Smooth muscle cell (in vitro differentiated cells): ENCODE measurements around the gene JCAD. TPM values are rescaled to one million over a fixed set of nuclear protein-coding genes. Genes with fewer than 3 reads are reported as not detected.

Experiments
- DNase-seq: peaks from one replicate; lab custom pipeline; 2025; ENCODE audit not compliant: unreplicated experiment; lab: John Stamatoyannopoulos, UW
- H2AFZ ChIP-seq: fragments of 200-600 bp; sonication (generic); 2 replicates; pipeline ENCODE4 v1.6.0; 2016; ENCODE audit warnings: antibody characterized with exemption, low read depth, mild to moderate bottlenecking
- H3F3A ChIP-seq: fragments of 200-600 bp; sonication (generic); 2 replicates; pipeline ENCODE4 v1.6.0; 2017; ENCODE audit warnings: antibody characterized with exemption, low read depth
- H3K27ac ChIP-seq: fragments of 200-600 bp; sonication (generic); 2 replicates; pipeline ENCODE4 v1.5.1; 2016; ENCODE audit warnings: low read depth, mild to moderate bottlenecking
- H3K27me3 ChIP-seq: fragments of 200-600 bp; sonication (generic); 2 replicates; pipeline ENCODE4 v1.6.1; 2016; ENCODE audit warnings: low read depth, mild to moderate bottlenecking
- H3K36me3 ChIP-seq: fragments of 200-600 bp; sonication (generic); 2 replicates; pipeline ENCODE4 v1.5.1; 2016; ENCODE audit warnings: low read depth
- H3K4me1 ChIP-seq: fragments of 200-600 bp; sonication (generic); 2 replicates; pipeline ENCODE4 v1.5.1; 2016; ENCODE audit warnings: low read depth
- H3K4me2 ChIP-seq: fragments of 200-600 bp; sonication (generic); 2 replicates; pipeline ENCODE4 v1.6.0; 2016; ENCODE audit warnings: mild to moderate bottlenecking
- H3K4me3 ChIP-seq: fragments of 200-600 bp; sonication (generic); 2 replicates; pipeline ENCODE4 v1.5.1; 2016; ENCODE audit warnings: mild to moderate bottlenecking
- H3K79me2 ChIP-seq: fragments of 200-600 bp; sonication (generic); 2 replicates; pipeline ENCODE4 v1.6.0; 2016; ENCODE audit warnings: low read depth, mild to moderate bottlenecking
- H3K9ac ChIP-seq: fragments of 200-600 bp; sonication (generic); 2 replicates; pipeline ENCODE4 v1.6.0; 2016; ENCODE audit warnings: low read depth
- H3K9me3 ChIP-seq: fragments of 200-600 bp; sonication (generic); replicated peaks from 2 replicates; pipeline ENCODE4 v1.5.1; 2016; ENCODE audit warnings: low read depth
- H4K20me1 ChIP-seq: fragments of 200-600 bp; sonication (generic); 2 replicates; pipeline ENCODE4 v1.6.0; 2016; ENCODE audit warnings: low read depth
- WGBS: methylation state at CpG from one replicate; pipeline ENCODE4 v1.1.7; 2016; ENCODE audit warnings: low lambda C conversion rate; 5-methylcytosine and 5-hydroxymethylcytosine counted together
- polyA plus RNA-seq: library from polyadenylated mRNA; unstranded; fragments of >200 nt; fragmentation: Nextera tagmentation; extraction: Ambion mirVana; gene quantifications from 2 replicates; pipeline ENCODE4 v1.2.1, GENCODE V29; 2016
- total RNA-seq: library from RNA; depleted of rRNA; stranded (reverse); fragments of >200 nt; gene quantifications from 2 replicates; pipeline ENCODE4 v1.2.3, GENCODE V29; 2014
- TF ChIP-seq, protein P1 (sequence below): fragments of 200-600 bp; sonication (generic); IDR thresholded peaks from 2 replicates; pipeline ENCODE4 v1.5.1; 2017; ENCODE audit warnings: borderline replicate concordance, mild to moderate bottlenecking, antibody characterized with exemption; ENCODE audit not compliant: insufficient read depth, poor library complexity, severe bottlenecking

JCAD gene
- total and polyA plus RNA-seq, 2 experiments from 2014 or later: 7.5 to 7.8 TPM

- Histone ChIP-seq H2AFZ (no peak overlapping the region), H4K20me1 (no peaks in the 10 kb centered on the region), H3K27me3 (no peaks in the 10 kb centered on the region), H3K9ac (no peak overlapping the region), H3K9me3 (no peaks in the 10 kb centered on the region), H3K27ac (no peak overlapping the region), H3K4me2 (no peak overlapping the region), H3K79me2 (no peaks in the 10 kb centered on the region), H3K4me1 (no peaks in the 10 kb centered on the region), H3F3A (no peaks in the 10 kb centered on the region), H3K36me3 (no peaks in the 10 kb centered on the region), H3K4me3 (no peak overlapping the region)
- WGBS: 97% methylated on average over 6 of the region's 6 CpGs
- no peak for DNase-seq
- TF ChIP-seq, protein P1, sequence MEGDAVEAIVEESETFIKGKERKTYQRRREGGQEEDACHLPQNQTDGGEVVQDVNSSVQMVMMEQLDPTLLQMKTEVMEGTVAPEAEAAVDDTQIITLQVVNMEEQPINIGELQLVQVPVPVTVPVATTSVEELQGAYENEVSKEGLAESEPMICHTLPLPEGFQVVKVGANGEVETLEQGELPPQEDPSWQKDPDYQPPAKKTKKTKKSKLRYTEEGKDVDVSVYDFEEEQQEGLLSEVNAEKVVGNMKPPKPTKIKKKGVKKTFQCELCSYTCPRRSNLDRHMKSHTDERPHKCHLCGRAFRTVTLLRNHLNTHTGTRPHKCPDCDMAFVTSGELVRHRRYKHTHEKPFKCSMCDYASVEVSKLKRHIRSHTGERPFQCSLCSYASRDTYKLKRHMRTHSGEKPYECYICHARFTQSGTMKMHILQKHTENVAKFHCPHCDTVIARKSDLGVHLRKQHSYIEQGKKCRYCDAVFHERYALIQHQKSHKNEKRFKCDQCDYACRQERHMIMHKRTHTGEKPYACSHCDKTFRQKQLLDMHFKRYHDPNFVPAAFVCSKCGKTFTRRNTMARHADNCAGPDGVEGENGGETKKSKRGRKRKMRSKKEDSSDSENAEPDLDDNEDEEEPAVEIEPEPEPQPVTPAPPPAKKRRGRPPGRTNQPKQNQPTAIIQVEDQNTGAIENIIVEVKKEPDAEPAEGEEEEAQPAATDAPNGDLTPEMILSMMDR: no peak
Measured at GRCh38 chr10:30022590-30022989, 36.8 kb downstream of the JCAD start.

GRCh38 chr10:30019468-30019867 is 39.9 kb downstream of the JCAD start:
- no peaks in the 10 kb centered on the region for H3K36me3 ChIP-seq
- H3K9ac ChIP-seq: no peak overlapping the region
- peaks cover 6% of the 10 kb centered on the region for H3K4me1 ChIP-seq
- TF ChIP-seq, protein P1: no peak
- H2AFZ ChIP-seq: no peak overlapping the region
- H3K4me3 ChIP-seq: no peak overlapping the region
- DNase-seq: no peak
- H3K79me2 ChIP-seq: no peaks in the 10 kb centered on the region
- H3K27ac ChIP-seq: no peak overlapping the region
- H3K4me2 ChIP-seq: no peak overlapping the region
- H3K27me3 ChIP-seq: no peaks in the 10 kb centered on the region
- peaks cover 5% of the 10 kb centered on the region for H3F3A ChIP-seq
- no peaks in the 10 kb centered on the region for H4K20me1 ChIP-seq
- no peaks in the 10 kb centered on the region for H3K9me3 ChIP-seq

- no peak overlapping the region for H3K9ac ChIP-seq
- WGBS: 80% methylated on average over 6 of the region's 6 CpGs
- no peaks in the 10 kb centered on the region for H4K20me1 ChIP-seq
- H3K9me3 ChIP-seq: no peaks in the 10 kb centered on the region
- H2AFZ ChIP-seq: no peak overlapping the region
- H3K36me3 ChIP-seq: no peaks in the 10 kb centered on the region
- no peak overlapping the region for H3K4me2 ChIP-seq
- no peak overlapping the region for H3K4me3 ChIP-seq
- no peaks in the 10 kb centered on the region for H3K79me2 ChIP-seq
- H3K27ac ChIP-seq: no peak overlapping the region
- peaks cover 13% of the 10 kb centered on the region for H3K4me1 ChIP-seq
- TF ChIP-seq, protein P1: no peak
- no peak for DNase-seq
- H3F3A ChIP-seq: peaks cover 6% of the 10 kb centered on the region
- H3K27me3 ChIP-seq: no peaks in the 10 kb centered on the region
Measured at GRCh38 chr10:30018496-30018895, 40.9 kb downstream of the JCAD start.

GRCh38 chr10:30017966-30018365 is 41.4 kb downstream of the JCAD start:
- Histone ChIP-seq H3F3A (peaks cover 6% of the 10 kb centered on the region), H3K9ac (no peak overlapping the region), H3K27me3 (no peaks in the 10 kb centered on the region), H3K79me2 (no peaks in the 10 kb centered on the region), H3K27ac (no peak overlapping the region), H3K4me2 (no peak overlapping the region), H3K9me3 (no peaks in the 10 kb centered on the region), H4K20me1 (no peaks in the 10 kb centered on the region), H3K4me1 (peaks cover 13% of the 10 kb centered on the region), H3K4me3 (no peak overlapping the region), H2AFZ (no peak overlapping the region), H3K36me3 (no peaks in the 10 kb centered on the region)
- DNase-seq: no peak
- TF ChIP-seq, protein P1: no peak
- 94% methylated on average over 6 of the region's 6 CpGs for WGBS
